HCT116 (cell line): ENCODE results near the gene IGF2R. TPM values are rescaled to one million over a fixed set of nuclear protein-coding genes. Genes with fewer than 3 reads are reported as not detected.

Source experiments
- ATAC-seq: fragments of 200-7000 bp; cut with Tn5 transposase; 2 replicates; pipeline ENCODE4 v1.9.1; 2020; ENCODE audit warnings: mild to moderate bottlenecking, moderate library complexity
- BruUV-seq: library from RNA; stranded (reverse); fragments of 400-500 nt; replicated peaks from 2 replicates; lab custom pipeline; 2021; lab: Mats Ljungman, UMichigan
- CTCF ChIA-PET: fragments of 300-600 bp; sonication (Branson Sonifier 250); formaldehyde crosslinking; loops from one replicate; lab custom pipeline; 2021; ENCODE audit warnings: antibody characterized with exemption; lab: Charles Lee
- POLR2A ChIA-PET: fragments of 300-600, 350-600 bp; sonication (Branson Sonifier 250); formaldehyde crosslinking; loops from one replicate; lab custom pipeline; 2021; ENCODE audit warnings: antibody characterized with exemption; lab: Charles Lee
- RAD21 ChIA-PET, 2 experiments: fragments of 300-600 bp; sonication (Branson Sonifier 250); formaldehyde crosslinking; loops; one replicate each; lab custom pipeline; 2023; ENCODE audit warnings: low total read pairs in 2 of 2; ENCODE audit not compliant: uncharacterized antibody in 2 of 2, unreplicated experiment in 2 of 2, low non-redundant PET in 1 of 2; lab: Charles Lee
- DNase-seq: peaks from one replicate; pipeline ENCODE4 v3.0.0-alpha.2; 2010; ENCODE audit warnings: low read depth, low spot score
- H2AFZ ChIP-seq: fragments of 200-600 bp; shearing (Covaris generic), sonication (generic); 2 replicates; pipeline ENCODE4 v1.6.1; 2017; ENCODE audit warnings: low read depth, mixed run types, mixed read lengths, antibody characterized with exemption, low read length; ENCODE audit not compliant: poor library complexity, severe bottlenecking
- H3K27ac ChIP-seq: 2 replicates; pipeline ENCODE4 v1.5.1; 2012; ENCODE audit warnings: low read depth, low read length
- H3K27me3 ChIP-seq: fragments of 200-600 bp; sonication (generic); 2 replicates; pipeline ENCODE4 v1.6.1; 2016; ENCODE audit warnings: mixed run types, low read length, mixed read lengths; ENCODE audit not compliant: insufficient read depth
- H3K36me3 ChIP-seq, 2 experiments: fragments of 200-500 bp in 1 of 2; fragments of 200-600 bp in 1 of 2; sonication (Bioruptor generic) in 1 of 2; sonication (generic) in 1 of 2; 2 replicates each; pipeline versions ENCODE4 v1.5.1 to v1.6.1; 2014 to 2016; ENCODE audit warnings: low read length in 2 of 2, inconsistent platforms in 1 of 2, mixed read lengths in 1 of 2, mixed run types in 1 of 2; ENCODE audit not compliant: insufficient read depth in 2 of 2, control insufficient read depth in 1 of 2
- H3K4me1 ChIP-seq, 2 experiments: fragments of 200-600 bp in 1 of 2; sonication (generic) in 1 of 2; 2 replicates each; pipeline versions ENCODE4 v1.5.1 to v1.6.1; 2012 to 2017; ENCODE audit warnings: low read length in 2 of 2, inconsistent platforms in 1 of 2, mild to moderate bottlenecking in 1 of 2, mixed read lengths in 1 of 2, mixed run types in 1 of 2, moderate library complexity in 1 of 2; ENCODE audit not compliant: insufficient read depth in 2 of 2, control insufficient read depth in 1 of 2
- H3K4me2 ChIP-seq: fragments of 200-600 bp; sonication (generic); 2 replicates; pipeline ENCODE4 v1.6.1; 2017; ENCODE audit warnings: mixed run types, low read length, mixed read lengths
- H3K4me3 ChIP-seq, 2 experiments: fragments of 200-600 bp in 1 of 2; sonication (generic) in 1 of 2; replicated peaks in 1 of 2; 2 replicates each; pipeline ENCODE4 v1.5.1; 2011 to 2016; ENCODE audit warnings: low read length in 2 of 2, control low read depth in 1 of 2, low read depth in 1 of 2, mild to moderate bottlenecking in 1 of 2, mixed read lengths in 1 of 2, mixed run types in 1 of 2
- H3K79me2 ChIP-seq: fragments of 200-600 bp; sonication (generic); 2 replicates; pipeline ENCODE4 v1.6.1; 2017; ENCODE audit warnings: mild to moderate bottlenecking, mixed run types, low read length, moderate library complexity, mixed read lengths; ENCODE audit not compliant: insufficient read depth
- H3K9ac ChIP-seq: fragments of 200-600 bp; sonication (generic); 2 replicates; pipeline ENCODE4 v1.6.1; 2016; ENCODE audit warnings: low read length, mixed read lengths
- H3K9me2 ChIP-seq: fragments of 200-600 bp; sonication (generic), shearing (Covaris generic); 2 replicates; pipeline ENCODE4 v1.6.1; 2017; ENCODE audit warnings: mixed run types, mild to moderate bottlenecking, moderate library complexity; ENCODE audit not compliant: insufficient read depth
- H3K9me3 ChIP-seq, 2 experiments: fragments of 200-500 bp in 1 of 2; fragments of 200-600 bp in 1 of 2; sonication (Bioruptor generic) in 1 of 2; sonication (generic) in 1 of 2; 2 replicates each; pipeline ENCODE4 v1.6.1; 2014 to 2017; ENCODE audit warnings: low read length in 2 of 2, mixed read lengths in 2 of 2, inconsistent platforms in 1 of 2, low read depth in 1 of 2, mild to moderate bottlenecking in 1 of 2, mixed run types in 1 of 2, moderate library complexity in 1 of 2; ENCODE audit not compliant: control insufficient read depth in 1 of 2, insufficient read depth in 1 of 2
- H4K20me1 ChIP-seq: fragments of 200-600 bp; sonication (generic), shearing (Covaris generic); 2 replicates; pipeline ENCODE4 v1.6.1; 2017; ENCODE audit warnings: mixed run types, mild to moderate bottlenecking, moderate library complexity; ENCODE audit not compliant: insufficient read depth
- ATF3 ChIP-seq: IDR thresholded peaks from 2 replicates; pipeline ENCODE4 v1.6.1; 2012
- CBX3 ChIP-seq: IDR thresholded peaks from 2 replicates; pipeline ENCODE4 v1.6.1; 2012; ENCODE audit warnings: low read depth
- CEBPB ChIP-seq: IDR thresholded peaks from 2 replicates; pipeline ENCODE4 v1.6.1; 2012; ENCODE audit warnings: low read depth
- CTCF ChIP-seq, 3 experiments: fragments of 200-600 bp in 1 of 3; sonication (generic) in 1 of 3; IDR thresholded peaks in 2 of 3; conservative IDR thresholded peaks in 1 of 3; 2 replicates each; pipeline ENCODE4 v1.5.1; 2012 to 2017; ENCODE audit warnings: low read depth in 2 of 3, low read length in 2 of 3, antibody characterized with exemption in 1 of 3, borderline replicate concordance in 1 of 3, control low read depth in 1 of 3, mild to moderate bottlenecking in 1 of 3, mixed read lengths in 1 of 3, mixed run types in 1 of 3, moderate library complexity in 1 of 3; ENCODE audit not compliant: insufficient read depth in 1 of 3
- EGR1 ChIP-seq: IDR thresholded peaks from 2 replicates; pipeline ENCODE4 v1.6.1; 2012; ENCODE audit warnings: low read depth
- EZH2 ChIP-seq: fragments of 200-600 bp; sonication (generic); IDR thresholded peaks from 2 replicates; pipeline ENCODE4 v1.6.1; 2017; ENCODE audit warnings: antibody characterized with exemption, mixed run types
- EZH2phosphoT487 ChIP-seq: fragments of 200-600 bp; IDR thresholded peaks from 2 replicates; pipeline ENCODE4 v1.6.1; 2018; ENCODE audit warnings: antibody characterized with exemption, borderline replicate concordance
- FOSL1 ChIP-seq: IDR thresholded peaks from 2 replicates; pipeline ENCODE4 v1.6.1; 2012; ENCODE audit warnings: low read depth
- JUND ChIP-seq: IDR thresholded peaks from 2 replicates; pipeline ENCODE4 v1.6.1; 2012
- POLR2AphosphoS5 ChIP-seq: IDR thresholded peaks from 2 replicates; pipeline ENCODE4 v1.6.1; 2011; ENCODE audit warnings: mild to moderate bottlenecking, low read depth, low read length, moderate library complexity
- RAD21 ChIP-seq: IDR thresholded peaks from 2 replicates; pipeline ENCODE4 v1.6.1; 2012; ENCODE audit warnings: low read depth, mild to moderate bottlenecking
- SRF ChIP-seq: IDR thresholded peaks from 2 replicates; pipeline ENCODE4 v1.6.1; 2012; ENCODE audit warnings: low read depth
- TCF7L2 ChIP-seq: IDR thresholded peaks from 2 replicates; pipeline ENCODE4 v1.7.0; 2011; ENCODE audit warnings: borderline replicate concordance, inconsistent platforms; ENCODE audit not compliant: insufficient read depth, insufficient read length; ENCODE audit errors: extremely low read depth
- YY1 ChIP-seq: IDR thresholded peaks from 2 replicates; pipeline ENCODE4 v1.6.1; 2011; ENCODE audit warnings: low read length, low read depth, moderate library complexity, mild to moderate bottlenecking; ENCODE audit not compliant: insufficient replicate concordance; ENCODE audit errors: extremely low read depth
- intact Hi-C: fragments of 100-400 bp; cut with micrococcal nuclease; formaldehyde crosslinking; loops from 2 replicates; pipeline ENCODE4 v1.10.0; 2022
- total RNA-seq: library from RNA; stranded (reverse); gene quantifications from one replicate; pipeline ENCODE4 v1.2.1, GENCODE V29; 2021; ENCODE audit not compliant: unreplicated experiment
- TF ChIP-seq, protein P1 (sequence below): IDR thresholded peaks from 2 replicates; pipeline ENCODE4 v1.6.1; 2012

The IGF2R gene
- total RNA-seq, 1 experiment from 2014 or later = 37.0 TPM

DNA sequence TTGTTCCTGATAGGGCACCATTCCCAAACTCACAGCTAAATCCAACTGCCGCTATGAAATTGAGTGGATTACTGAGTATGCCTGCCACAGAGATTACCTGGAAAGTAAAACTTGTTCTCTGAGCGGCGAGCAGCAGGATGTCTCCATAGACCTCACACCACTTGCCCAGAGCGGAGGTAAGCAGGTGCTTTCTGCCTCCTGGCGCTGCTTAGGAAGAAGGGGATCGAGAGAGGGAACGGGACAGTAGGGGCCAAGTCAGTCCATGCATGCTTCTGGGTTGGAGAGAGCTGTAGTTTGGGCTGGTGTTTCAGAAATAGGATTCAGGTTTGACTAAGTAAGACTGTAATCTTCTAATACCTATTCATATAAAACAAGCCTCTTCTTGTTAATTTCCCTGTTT lies 63.7 kb downstream of the IGF2R start:
- Histone ChIP-seq H3K27ac (no peak overlapping the region), H3K79me2 (no peaks in the 10 kb centered on the region), H2AFZ (no peak overlapping the region), H3K9ac (no peak overlapping the region), H3K9me3 (no peaks in the 10 kb centered on the region), H4K20me1 (no peaks in the 10 kb centered on the region), H3K27me3 (no peaks in the 10 kb centered on the region), H3K9me2 (no peaks in the 10 kb centered on the region), H3K4me2 (no peak overlapping the region), H3K4me1 (no peaks in the 10 kb centered on the region), H3K36me3 (peaks cover 0 to 17% of the 10 kb centered on the region in 2 experiments; a peak in 2 of 4 replicates), H3K4me3 (no peak overlapping the region)
- ChIA-PET RAD21 (no interaction called here), CTCF (no interaction called here), POLR2A (no interaction called here)
- DNase-seq = no peak
- no peak for TF ChIP-seq EGR1
- no peak for TF ChIP-seq RAD21
- no peak for ATAC-seq
- intact Hi-C loops = no loop called here
- no TSS peak for BruUV-seq

GRCh38 chr6:160034036-160034930 lies 65.4 kb downstream of the IGF2R start:
- RAD21 ChIA-PET = no interaction called here
- Histone ChIP-seq H2AFZ (no peak overlapping the region), H3K27ac (no peak overlapping the region)
- TF ChIP-seq TCF7L2 (no peak), POLR2AphosphoS5 (no peak), YY1 (no peak), EZH2phosphoT487 (no peak), CTCF (IDR thresholded peaks at IDR 0.05 in 2 of 3, conservative IDR thresholded peaks at IDR 0.05 in 1 of 3; ENCODE audit: borderline replicate concordance in 1 of 3, insufficient read depth in 1 of 3, low read depth in 2 of 3, low read length in 2 of 3) (no peak), EZH2 (no peak), JUND (no peak), SRF (no peak), FOSL1 (no peak), CBX3 (no peak), ATF3 (no peak), CEBPB (no peak), RAD21 (no peak)
- TF ChIP-seq, protein P1, sequence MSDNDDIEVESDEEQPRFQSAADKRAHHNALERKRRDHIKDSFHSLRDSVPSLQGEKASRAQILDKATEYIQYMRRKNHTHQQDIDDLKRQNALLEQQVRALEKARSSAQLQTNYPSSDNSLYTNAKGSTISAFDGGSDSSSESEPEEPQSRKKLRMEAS = no peak
- TF ChIP-seq, all 23 proteins: peak for 0
- CTCF ChIA-PET = no interaction called here
- H3K9me3 ChIP-seq = no peaks in the 10 kb centered on the region
- H3K9ac ChIP-seq = no peak overlapping the region
- H3K36me3 ChIP-seq = peaks cover 0 to 17% of the 10 kb centered on the region in 2 experiments; a peak in 2 of 4 replicates
- intact Hi-C loops = no loop called here
- BruUV-seq = no TSS peak
- no peak overlapping the region for H3K4me2 ChIP-seq
- H3K4me1 ChIP-seq = no peaks in the 10 kb centered on the region
- ATAC-seq (no peak), DNase-seq (no peak)
- H3K79me2 ChIP-seq = no peaks in the 10 kb centered on the region
- H3K27me3 ChIP-seq = no peaks in the 10 kb centered on the region
- no peaks in the 10 kb centered on the region for H4K20me1 ChIP-seq
- H3K4me3 ChIP-seq = no peak overlapping the region
- POLR2A ChIA-PET = no interaction called here
- H3K9me2 ChIP-seq = no peaks in the 10 kb centered on the region
